HG02571 (cell line): Measurements from ENCODE around the gene AMN1.

Experiments
- ATAC-seq: cut with Tn5 transposase; IDR thresholded peaks from one replicate; pipeline ENCODE4 v1.9.1; 2021; ENCODE audit warnings: mild to moderate bottlenecking, moderate library complexity; ENCODE audit not compliant: unreplicated experiment

Gene AMN1

GRCh38 chr12:31633464-31633863 lies 95.4 kb downstream of the AMN1 start:
- ATAC-seq, result no peak

GRCh38 chr12:31631809-31632208 lies 97.0 kb downstream of the AMN1 start:
- ATAC-seq, result no peak

- ATAC-seq, result no peak
Measured at GRCh38 chr12:31631023-31631724, 97.6 kb downstream of the AMN1 start.

- ATAC-seq, result no peak
Measured at GRCh38 chr12:31629756-31630732, 98.8 kb downstream of the AMN1 start.

GRCh38 chr12:31627456-31628054 lies 101.3 kb downstream of the AMN1 start:
- ATAC-seq, result no peak

GRCh38 chr12:31626270-31626995 lies 102.4 kb downstream of the AMN1 start:
- ATAC-seq, result no peak

- ATAC-seq, result no peak
Measured at GRCh38 chr12:31622038-31622437, 106.8 kb downstream of the AMN1 start.
